Hair follicle dermal papilla cell (primary cell): ENCODE results near the gene KIAA1755. TPM values are rescaled to one million over a fixed set of nuclear protein-coding genes. Genes with fewer than 3 reads are reported as not detected.

Experiments
- total RNA-seq: library from RNA; depleted of rRNA; stranded (reverse); fragments of >200 nt; gene quantifications from 2 replicates; pipeline ENCODE4 v1.2.3, GENCODE V29; 2012

Gene KIAA1755
- total RNA-seq = 0.24 and 0.32 TPM in 2 replicates

GRCh38 chr20:38260378-38261053, at the start of gene KIAA1755:
Gene KIAA1755 (minus strand): TSS chr20:38260735. CDS start chr20:38260500, 235 bp downstream.

GRCh38 chr20:38303908-38304379, 43.4 kb upstream of the KIAA1755 start, which contains the start of gene BPI:
Gene BPI (plus strand): TSS chr20:38304156. CDS start chr20:38304224, 68 bp downstream.

GRCh38 chr20:38165089-38165965, 95.2 kb downstream of the KIAA1755 start, which contains the start of gene TGM2:
Gene TGM2 (minus strand): TSS chr20:38165270. CDS start chr20:38165198, 72 bp downstream.

Other genes starting within 250 kb of the KIAA1755 start
- 17.0 and 20.4 TPM in 2 replicates for gene TTI1, start 227.3 kb downstream of the KIAA1755 start, total RNA-seq
- gene RPRD1B, start 227.0 kb downstream of the KIAA1755 start, total RNA-seq = 21.6 and 34.7 TPM in 2 replicates
- 24.3 and 26.8 TPM in 2 replicates for gene TGM2, start 95.5 kb downstream of the KIAA1755 start, total RNA-seq
- not detected in 2 replicates for gene BPI, start 43.4 kb upstream of the KIAA1755 start, total RNA-seq
- gene LBP, start 85.7 kb upstream of the KIAA1755 start, total RNA-seq = 0.12 TPM in 1 of 2 replicates, not detected in the other
- gene SNHG17, start 174.6 kb upstream of the KIAA1755 start, total RNA-seq = 9.1 and 13.4 TPM in 2 replicates
- gene RALGAPB, start 212.1 kb upstream of the KIAA1755 start, total RNA-seq = 38.1 and 46.6 TPM in 2 replicates